ENCODE measurements around the gene LILRB2. TPM values are rescaled to one million over a fixed set of nuclear protein-coding genes. Genes with fewer than 3 reads are reported as not detected.
"Not testable (repeated sequence)": the region's sequence is repeated elsewhere in the genome, so short reads cannot be mapped to it uniquely, and the experiment has no call there.

LILRB2 gene
- total and polyA plus RNA-seq, 9 of the 15 experiments (the other 6 are each of a cell fraction or from before 2014, with no cell fraction given) = not detected

GRCh38 chr19:54324071-54324470, 43.2 kb upstream of the LILRB2 start:
- FAIRE-seq = no peak
- no peak for ATAC-seq
- Histone ChIP-seq H3K36me3 (ENCODE audit: control insufficient read depth, insufficient read depth, low read length) (no peaks in the 10 kb centered on the region), H3K9me3 (replicated peaks; ENCODE audit: control insufficient read depth, insufficient read depth, low read depth, low read length) (no peaks in the 10 kb centered on the region), H3K9me1 (ENCODE audit: control insufficient read depth, insufficient read depth, low read length) (no peaks in the 10 kb centered on the region), H3K4me1 (replicated peaks in 1 of 2; ENCODE audit: control insufficient read depth in 2 of 2, insufficient read depth in 2 of 2, low read length in 2 of 2) (no peaks in the 10 kb centered on the region), H4K20me1 (replicated peaks; ENCODE audit: control insufficient read depth, insufficient read depth, low read length) (no peaks in the 10 kb centered on the region), H3K27me3 (ENCODE audit: control insufficient read depth in 2 of 2, insufficient read depth in 2 of 2, low read length in 2 of 2) (peaks cover 10 to 15% of the 10 kb centered on the region in 2 experiments), H3K9ac (ENCODE audit: insufficient read depth in 1 of 2, low read depth in 2 of 2, low read length in 2 of 2) (no peak overlapping the region), H3K27ac (ENCODE audit: extremely low read depth, low read depth, low read length) (no peak overlapping the region), H2AFZ (ENCODE audit: low read depth, low read length) (no peak overlapping the region), H3K4me2 (ENCODE audit: insufficient read depth, low read length) (no peak overlapping the region), H3K4me3 (no peak overlapping the region), H3K79me2 (ENCODE audit: control insufficient read depth, insufficient read depth, low read length) (no peaks in the 10 kb centered on the region)
- CTCF ChIA-PET (ENCODE audit: low intra/inter-chr PET ratio) = interaction anchor here (0.6 kb wide), 1 partner anchor 532 kb away, joined by 4 read pairs; no protein-coding TSS in a partner anchor
- DNase-seq (ENCODE audit: extremely low read depth in 1 of 4, low spot score in 3 of 4) = peak in 2 of 4 experiments; percentile 36 to 37
- WGBS (ENCODE audit: insufficient coverage, low coverage, missing lambda C conversion rate) = 0% methylated on average over 3 of the region's 3 CpGs
- in situ Hi-C loops (cut with MboI) = no loop called here
- BruUV-seq (replicated peaks) = no TSS peak
- POLR2A ChIA-PET = no interaction called here
- no peak for TF ChIP-seq ZNF695 (CRISPR knock-in tag; IDR thresholded peaks at IDR 0.05)
- intact Hi-C loops (cut with micrococcal nuclease) = loop anchor here (2.0 kb wide), 2 partner anchors 31 to 67 kb away; no protein-coding TSS in a partner anchor

- FAIRE-seq = peak; percentile 74
- H3K9me3 ChIP-seq (replicated peaks; ENCODE audit: control insufficient read depth, insufficient read depth, low read depth, low read length); BruUV-seq (replicated peaks); H4K20me1 ChIP-seq (replicated peaks; ENCODE audit: control insufficient read depth, insufficient read depth, low read length); H3K27ac ChIP-seq (ENCODE audit: extremely low read depth, low read depth, low read length); H3K4me2 ChIP-seq (ENCODE audit: insufficient read depth, low read length); H3K36me3 ChIP-seq (ENCODE audit: control insufficient read depth, insufficient read depth, low read length); POLR2A ChIA-PET; ATAC-seq; intact Hi-C loops (cut with micrococcal nuclease); H2AFZ ChIP-seq (ENCODE audit: low read depth, low read length); H3K4me3 ChIP-seq; CTCF ChIA-PET (ENCODE audit: low intra/inter-chr PET ratio); H3K4me1 ChIP-seq (replicated peaks in 1 of 2; ENCODE audit: control insufficient read depth in 2 of 2, insufficient read depth in 2 of 2, low read length in 2 of 2); H3K9ac ChIP-seq (ENCODE audit: insufficient read depth in 1 of 2, low read depth in 2 of 2, low read length in 2 of 2); DNase-seq (ENCODE audit: extremely low read depth in 1 of 4, low spot score in 3 of 4); in situ Hi-C loops (cut with MboI); H3K79me2 ChIP-seq (ENCODE audit: control insufficient read depth, insufficient read depth, low read length); H3K9me1 ChIP-seq (ENCODE audit: control insufficient read depth, insufficient read depth, low read length): not testable (repeated sequence)
- WGBS (ENCODE audit: insufficient coverage, low coverage, missing lambda C conversion rate) = no CpG with 5 or more reads among the region's 13 CpGs
- H3K27me3 ChIP-seq (ENCODE audit: control insufficient read depth in 2 of 2, insufficient read depth in 2 of 2, low read length in 2 of 2) = peaks cover 13 to 22% of the 10 kb centered on the region in 2 experiments
These were observed 42.0 kb upstream of the LILRB2 start for GRCh38 chr19:54322934-54323333.

GRCh38 chr19:54322295-54322694, 41.4 kb upstream of the LILRB2 start:
- intact Hi-C loops (cut with micrococcal nuclease); BruUV-seq (replicated peaks); H3K79me2 ChIP-seq (ENCODE audit: control insufficient read depth, insufficient read depth, low read length); H3K4me3 ChIP-seq; FAIRE-seq; H3K9me1 ChIP-seq (ENCODE audit: control insufficient read depth, insufficient read depth, low read length); H3K9ac ChIP-seq (ENCODE audit: insufficient read depth in 1 of 2, low read depth in 2 of 2, low read length in 2 of 2); H3K4me1 ChIP-seq (replicated peaks in 1 of 2; ENCODE audit: control insufficient read depth in 2 of 2, insufficient read depth in 2 of 2, low read length in 2 of 2); POLR2A ChIA-PET; H3K4me2 ChIP-seq (ENCODE audit: insufficient read depth, low read length); H3K36me3 ChIP-seq (ENCODE audit: control insufficient read depth, insufficient read depth, low read length); H3K9me3 ChIP-seq (replicated peaks; ENCODE audit: control insufficient read depth, insufficient read depth, low read depth, low read length); H4K20me1 ChIP-seq (replicated peaks; ENCODE audit: control insufficient read depth, insufficient read depth, low read length); CTCF ChIA-PET (ENCODE audit: low intra/inter-chr PET ratio); H2AFZ ChIP-seq (ENCODE audit: low read depth, low read length); in situ Hi-C loops (cut with MboI); H3K27ac ChIP-seq (ENCODE audit: extremely low read depth, low read depth, low read length); DNase-seq (ENCODE audit: extremely low read depth in 1 of 4, low spot score in 3 of 4); ATAC-seq: not testable (repeated sequence)
- peaks cover 20 to 28% of the 10 kb centered on the region in 2 experiments for H3K27me3 ChIP-seq (ENCODE audit: control insufficient read depth in 2 of 2, insufficient read depth in 2 of 2, low read length in 2 of 2)
- WGBS (ENCODE audit: insufficient coverage, low coverage, missing lambda C conversion rate) = 36% methylated on average over 10 of the region's 13 CpGs
